ENCODE measurements around the gene IRF2.
A peak's percentile ranks its signal among the peaks of the same experiment; 100 is the strongest.
"Not testable (repeated sequence)": the region's sequence is repeated elsewhere in the genome, so short reads cannot be mapped to it uniquely, and the experiment has no call there.

IRF2 gene

DNA sequence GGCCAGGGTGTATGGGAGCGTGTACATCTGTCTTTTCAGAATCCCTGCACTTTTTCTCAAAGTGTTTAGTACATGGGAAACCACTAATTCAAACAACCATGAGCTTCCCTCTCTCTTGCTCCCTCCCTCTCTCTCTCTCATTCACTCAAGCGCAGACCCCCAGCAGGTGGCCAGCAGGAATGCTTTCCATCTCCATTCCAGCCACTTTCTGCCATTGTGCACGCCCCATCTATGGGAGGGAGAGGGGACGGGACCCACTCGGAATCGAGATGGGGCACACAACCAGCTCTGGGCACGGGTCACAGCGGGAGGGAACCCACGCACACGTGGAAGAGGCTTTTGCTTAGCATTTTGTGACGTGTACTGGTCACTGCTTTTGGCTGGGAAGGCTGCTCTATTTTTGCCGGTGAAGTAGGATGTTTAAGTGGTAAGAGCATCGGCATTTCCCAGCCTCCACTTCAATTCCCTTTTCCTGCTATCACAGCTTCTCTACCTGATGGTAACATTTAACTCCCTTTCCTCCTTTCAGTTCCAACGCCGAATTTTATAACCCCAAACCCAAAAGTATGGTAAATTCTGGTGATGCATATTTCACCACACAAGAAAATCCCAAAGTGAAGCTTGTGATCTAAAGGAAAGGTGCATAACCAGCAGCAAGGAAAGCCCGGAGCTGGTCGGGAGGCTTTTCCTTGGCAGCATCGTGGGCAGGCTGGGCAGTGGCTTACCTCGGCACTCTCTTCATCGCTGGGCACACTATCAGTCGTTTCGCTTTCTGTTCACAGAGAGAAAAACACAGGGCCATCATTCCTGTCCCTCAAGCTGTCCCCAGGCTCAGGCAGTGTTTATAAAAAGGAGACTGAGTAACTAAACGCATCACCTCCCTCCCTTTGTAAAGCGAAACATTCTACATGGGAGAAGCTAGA, 84.1 kb downstream of the IRF2 start:
- DNase-seq (ENCODE audit: low read depth, low spot score) = no peak

DNA sequence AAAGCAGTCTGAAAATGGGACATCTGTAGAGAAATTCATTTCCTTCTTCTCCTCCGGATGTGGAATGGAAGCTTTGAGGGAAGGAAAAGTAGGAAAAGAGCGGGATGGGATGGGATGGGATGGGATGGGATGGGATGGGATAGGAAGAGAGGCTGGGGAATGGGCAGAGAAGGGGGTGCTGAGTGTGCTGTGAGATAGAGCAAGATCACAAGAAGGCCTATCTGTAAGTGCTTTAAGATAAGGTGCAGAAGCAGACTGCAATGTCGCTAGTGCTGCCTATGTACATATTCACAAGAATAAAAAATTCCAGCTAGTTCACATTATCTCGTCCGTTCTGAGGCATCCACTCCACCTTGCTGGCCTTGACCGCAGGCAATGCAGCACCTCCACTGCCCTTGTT, 86.2 kb downstream of the IRF2 start:
- no peak for DNase-seq (ENCODE audit: low read depth, low spot score)

DNA sequence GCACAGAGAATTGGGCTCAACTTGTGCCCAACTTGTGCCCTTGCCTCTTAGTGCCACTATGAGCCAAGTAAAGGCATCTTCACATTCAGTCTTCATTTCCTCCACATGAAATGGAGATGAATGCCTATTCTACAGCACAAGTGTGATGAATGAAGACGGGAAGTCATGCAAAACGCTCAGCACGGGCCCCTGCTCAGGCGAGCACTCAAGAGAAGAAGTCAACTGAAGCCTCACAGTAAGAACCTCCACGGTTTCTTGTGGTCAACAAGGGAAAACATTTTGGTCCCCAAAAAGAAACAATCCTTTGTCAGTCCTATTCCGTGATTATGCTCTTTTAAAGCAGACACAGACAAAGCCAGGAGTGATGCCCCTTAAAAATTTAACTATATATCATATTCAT, 87.0 kb downstream of the IRF2 start:
- no peak for DNase-seq (ENCODE audit: low read depth, low spot score)

GRCh38 chr4:184386271-184386781, 88.0 kb downstream of the IRF2 start:
- no peak for DNase-seq (ENCODE audit: low read depth, low spot score)

DNA sequence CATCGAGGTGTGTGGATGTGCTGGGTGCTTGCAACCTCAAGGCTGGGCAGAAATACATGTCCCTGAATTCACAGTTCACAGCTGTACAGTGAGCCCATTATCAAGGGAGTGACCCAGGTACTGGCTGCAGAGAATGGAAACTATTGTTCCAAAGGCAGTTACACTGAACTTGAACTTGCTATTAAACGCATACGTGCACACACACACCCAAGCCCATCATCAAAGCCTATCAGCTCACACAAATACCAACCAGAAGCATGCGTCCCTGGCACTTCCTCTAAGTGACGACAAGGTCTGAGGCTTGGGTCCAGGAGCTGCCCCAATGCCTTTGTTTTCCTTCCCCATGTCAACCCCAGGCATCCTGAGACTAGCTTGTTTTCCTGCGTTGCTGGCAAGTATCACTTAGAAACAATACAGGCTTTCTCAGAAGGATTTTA, 88.6 kb downstream of the IRF2 start:
- DNase-seq (ENCODE audit: low read depth, low spot score) = no peak

DNA sequence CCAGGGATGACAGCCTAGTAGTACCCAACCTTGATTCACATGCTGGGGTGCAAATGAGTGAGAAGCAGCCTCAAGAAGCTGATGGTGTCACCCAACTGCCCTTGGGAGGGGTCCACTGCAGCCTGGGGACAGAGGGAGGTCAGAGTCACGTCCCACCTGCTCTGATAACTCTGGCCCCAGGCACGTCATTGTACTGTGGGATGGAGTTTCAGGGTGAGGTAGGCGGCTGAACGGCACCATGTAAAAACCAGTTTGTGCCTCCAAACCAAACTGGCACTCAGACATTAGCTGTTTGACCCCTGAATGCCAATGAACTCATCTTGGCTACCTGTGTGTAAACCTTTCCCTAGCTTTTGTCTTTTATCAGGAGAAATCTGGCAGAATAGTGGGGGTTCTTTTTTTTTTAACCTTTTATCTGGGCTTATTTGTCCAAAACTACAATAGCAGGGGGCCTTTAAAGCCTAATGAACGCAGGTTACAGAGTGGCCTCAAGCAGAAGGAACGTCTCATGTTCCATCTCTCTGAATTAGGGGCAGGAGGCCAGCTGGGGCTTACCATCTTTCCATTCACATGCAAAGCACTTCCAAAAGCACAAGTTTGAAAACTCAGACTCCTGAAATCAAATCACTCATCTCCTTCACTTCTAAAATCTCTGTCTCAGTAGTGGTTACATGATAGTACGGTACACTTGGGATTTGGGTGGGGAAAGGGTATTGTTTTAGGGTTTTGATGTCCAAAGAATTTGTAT, 89.4 kb downstream of the IRF2 start:
- no peak for DNase-seq (ENCODE audit: low read depth, low spot score)

- peak; percentile 57 for DNase-seq (ENCODE audit: low read depth, low spot score)
Measured at GRCh38 chr4:184384056-184384809, 90.1 kb downstream of the IRF2 start.

DNA sequence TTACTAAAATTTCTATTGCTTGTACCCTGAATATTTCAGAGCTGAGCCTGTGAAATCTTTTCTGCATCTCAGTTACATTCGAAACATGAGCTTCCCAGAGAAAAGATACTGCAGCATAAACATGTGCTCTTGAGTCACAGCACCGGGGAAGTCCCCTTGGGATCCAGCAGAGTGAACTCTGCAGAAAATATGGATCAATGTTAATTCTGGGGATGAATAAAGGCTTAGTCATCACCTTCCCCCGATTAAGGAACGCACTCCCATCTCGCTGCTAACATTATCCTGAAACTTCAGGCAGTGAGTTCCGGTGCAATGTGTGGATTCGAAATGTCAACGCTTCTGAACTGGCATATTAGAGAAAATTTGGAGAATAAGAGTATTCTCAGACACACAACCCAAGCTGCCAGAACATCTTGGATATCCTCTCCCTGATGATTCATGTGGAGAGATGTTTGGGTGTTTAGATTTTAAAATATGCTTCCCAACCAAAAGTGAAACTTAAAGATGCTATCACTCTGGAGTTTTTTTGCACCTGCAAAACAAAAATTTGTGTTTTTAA, 90.8 kb downstream of the IRF2 start:
- peak; percentile 69 for DNase-seq (ENCODE audit: low read depth, low spot score)

- no peak for DNase-seq (ENCODE audit: low read depth, low spot score)
Measured at GRCh38 chr4:184382189-184382846, 92.0 kb downstream of the IRF2 start.

DNA sequence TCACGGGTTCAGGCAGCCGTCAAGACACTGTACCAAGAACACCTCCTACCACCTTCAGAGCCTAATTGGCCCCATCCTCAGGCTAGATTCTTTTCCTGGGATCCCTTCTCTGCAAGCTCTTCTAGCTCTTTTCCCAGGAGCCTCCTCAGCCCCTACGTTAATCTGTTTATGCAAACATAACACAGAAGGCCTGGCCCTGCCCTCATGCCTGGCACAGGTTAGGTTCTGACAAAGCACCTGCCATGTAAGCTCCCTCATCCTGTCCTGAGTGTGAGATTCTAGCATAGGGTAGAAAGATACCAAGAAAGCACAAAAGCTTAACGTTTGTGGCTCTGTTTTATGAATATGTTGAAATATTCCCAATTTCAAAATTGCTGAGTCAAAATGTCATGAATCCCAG, 93.6 kb downstream of the IRF2 start:
- no peak for DNase-seq (ENCODE audit: low read depth, low spot score)

GRCh38 chr4:184380214-184380613, 94.1 kb downstream of the IRF2 start:
- not testable (repeated sequence) for DNase-seq (ENCODE audit: low read depth, low spot score)

DNA sequence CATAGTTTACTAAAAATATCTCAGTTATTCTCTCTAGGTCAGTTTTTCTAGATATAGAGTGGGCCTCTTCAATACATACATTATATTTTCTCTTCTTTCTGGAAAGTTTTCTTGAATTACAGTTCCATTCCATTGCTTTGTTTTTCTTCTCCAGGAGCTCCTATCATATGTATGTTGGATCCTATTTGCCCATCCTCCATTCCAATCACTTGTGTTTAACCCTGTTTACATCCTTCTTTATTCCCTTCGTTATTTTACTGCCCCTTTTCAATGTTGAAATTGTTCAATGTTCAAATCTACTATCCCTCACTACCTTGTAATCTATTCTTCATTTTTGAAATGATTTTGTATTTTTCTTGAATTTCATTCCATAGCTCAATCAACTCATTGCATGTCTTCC, 97.4 kb downstream of the IRF2 start:
- DNase-seq (ENCODE audit: low read depth, low spot score) = no peak

- no peak for DNase-seq (ENCODE audit: low read depth, low spot score)
Measured at GRCh38 chr4:184376126-184376838, 98.1 kb downstream of the IRF2 start.

DNA sequence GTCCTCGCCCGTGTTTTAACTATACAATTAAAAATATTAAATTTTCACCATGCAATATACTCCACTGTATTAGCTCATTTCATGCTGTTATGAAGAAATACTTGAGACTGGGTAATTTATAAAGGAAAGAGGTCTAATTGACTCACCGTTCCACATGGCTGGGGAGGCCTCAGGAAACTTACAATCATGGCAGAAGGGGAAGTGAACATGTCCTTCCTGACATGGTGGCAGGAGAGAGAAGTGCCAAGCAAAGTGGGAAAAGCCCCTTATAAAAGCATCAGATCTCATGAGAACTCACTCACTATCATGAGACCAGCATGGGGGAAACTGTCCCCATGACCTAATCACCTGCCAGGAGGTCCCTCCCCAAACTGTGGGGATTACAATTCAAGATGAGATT, 98.7 kb downstream of the IRF2 start:
- DNase-seq (ENCODE audit: low read depth, low spot score) = not testable (repeated sequence)

- no peak for DNase-seq (ENCODE audit: low read depth, low spot score)
Measured at GRCh38 chr4:184375027-184375426, 99.3 kb downstream of the IRF2 start.

DNA sequence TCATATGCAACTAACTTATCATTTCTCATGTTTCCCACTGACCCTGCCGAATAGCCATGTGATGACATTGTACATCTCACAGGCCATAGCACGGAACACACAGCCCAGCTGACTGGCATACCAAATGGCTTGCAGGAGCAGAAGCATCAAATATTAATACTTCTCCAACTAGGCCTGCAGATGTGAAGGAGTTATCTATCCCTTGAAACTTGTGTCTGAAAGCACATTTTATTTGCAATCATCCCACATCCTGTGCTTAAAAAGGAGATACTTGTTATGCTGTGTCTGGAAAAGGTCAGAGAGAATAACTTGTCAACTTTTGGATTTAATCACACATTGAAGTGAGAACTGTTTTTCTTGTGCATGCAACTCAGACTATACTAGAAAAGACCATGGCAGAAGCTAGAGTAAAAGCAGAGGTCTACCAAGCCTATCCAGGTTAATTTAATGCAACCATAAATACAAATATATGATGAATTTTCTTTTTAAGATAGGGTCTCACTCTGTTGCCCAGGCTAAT, 100.4 kb downstream of the IRF2 start:
- no peak for DNase-seq (ENCODE audit: low read depth, low spot score)

- no peak for DNase-seq (ENCODE audit: low read depth, low spot score)
Measured at GRCh38 chr4:184371390-184371787, 103.0 kb downstream of the IRF2 start.

GRCh38 chr4:184370711-184371389, 103.5 kb downstream of the IRF2 start:
- no peak for DNase-seq (ENCODE audit: low read depth, low spot score)

- no peak for DNase-seq (ENCODE audit: low read depth, low spot score)
Measured at GRCh38 chr4:184369871-184370270, 104.5 kb downstream of the IRF2 start.

DNA sequence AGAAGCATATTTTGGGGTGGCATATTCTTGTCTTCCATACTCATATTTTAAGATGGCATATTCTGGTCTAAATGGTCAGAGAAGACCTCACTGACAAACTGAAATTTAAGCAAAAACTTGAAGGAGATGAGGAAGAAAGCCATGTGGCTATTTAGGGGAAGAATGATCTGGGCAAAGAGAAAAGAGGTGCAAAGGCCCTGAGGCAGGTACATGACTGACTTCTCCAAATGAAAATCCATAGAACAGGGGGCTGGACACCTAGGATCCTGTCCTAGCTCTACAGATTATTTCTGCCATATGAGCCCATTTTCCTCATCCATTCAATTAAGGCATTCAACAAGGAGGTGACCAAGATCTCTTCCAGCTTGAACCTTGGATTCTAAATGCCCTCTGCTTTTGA, 105.6 kb downstream of the IRF2 start:
- no peak for DNase-seq (ENCODE audit: low read depth, low spot score)

Measured in smooth muscle cell of the brain vasculature (primary cell).